ENCODE measurements around the gene CACNA2D2. TPM values are rescaled to one million over a fixed set of nuclear protein-coding genes. Genes with fewer than 3 reads are reported as not detected.

CACNA2D2 gene
- total and polyA plus RNA-seq, 2 donors (not counting 1 experiment from before 2014, with no cell fraction given), result 0.06 TPM; not detected in 1

DNA sequence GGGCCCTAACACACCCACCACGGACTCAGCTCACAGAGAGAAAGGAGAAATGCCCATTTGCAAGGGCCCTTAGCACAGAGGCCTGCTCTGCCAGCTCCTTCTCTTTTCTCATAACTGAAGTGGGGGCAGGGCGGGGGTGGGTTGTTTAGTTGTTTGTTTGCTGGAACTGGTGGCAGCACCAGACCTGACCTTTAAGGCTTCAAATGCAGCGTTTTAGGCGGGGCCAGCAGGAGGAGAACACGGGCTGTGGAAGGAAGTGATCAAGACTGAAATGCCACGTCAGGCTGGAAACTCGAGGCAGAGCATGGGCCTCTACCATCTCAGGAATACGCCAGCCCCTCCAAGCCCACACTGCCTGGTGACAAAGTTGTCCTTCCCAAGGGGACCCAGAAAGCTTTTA is 9.3 kb downstream of the CACNA2D2 start:
- Histone ChIP-seq H3K27me3 (ENCODE audit: control insufficient read depth, insufficient read depth, low read length) (no peaks in the 10 kb centered on the region), H3K79me2 (ENCODE audit: control insufficient read depth, insufficient read depth, low read length) (no peaks in the 10 kb centered on the region), H3K36me3 (ENCODE audit: control insufficient read depth, insufficient read depth, low read length) (no peaks in the 10 kb centered on the region), H3K9me3 (ENCODE audit: control insufficient read depth, insufficient read depth, low read depth, low read length) (no peaks in the 10 kb centered on the region), H3K4me3 (replicated peaks in 1 of 4; ENCODE audit: control extremely low read depth in 1 of 4, insufficient read depth in 1 of 4, low read depth in 3 of 4, low read length in 4 of 4) (no peak overlapping the region), H3K9ac (ENCODE audit: insufficient read depth, low read length) (no peak overlapping the region), H2AFZ (ENCODE audit: low read length) (no peak overlapping the region), H3K4me2 (ENCODE audit: extremely low read depth, insufficient read depth, low read length) (no peak overlapping the region), H3K4me1 (ENCODE audit: control insufficient read depth, extremely low read depth, insufficient read depth, low read length) (no peaks in the 10 kb centered on the region), H4K20me1 (ENCODE audit: control insufficient read depth, extremely low read depth, insufficient read depth, low read length) (no peaks in the 10 kb centered on the region), H3K27ac (ENCODE audit: insufficient read depth, low read length) (no peak overlapping the region)
- no peak for TF ChIP-seq EZH2 (IDR thresholded peaks at IDR 0.05; ENCODE audit: low read length, missing control alignments)
- TF ChIP-seq CTCF (conservative IDR thresholded peaks at IDR 0.05 in 1 of 2, IDR thresholded peaks at IDR 0.05 in 1 of 2; ENCODE audit: low read depth in 1 of 2, low read length in 2 of 2), result no peak
- no peak for DNase-seq (ENCODE audit: low read depth in 2 of 2)

- Histone ChIP-seq H3K27me3 (ENCODE audit: control insufficient read depth, insufficient read depth, low read length) (no peaks in the 10 kb centered on the region), H3K4me1 (ENCODE audit: control insufficient read depth, extremely low read depth, insufficient read depth, low read length) (no peaks in the 10 kb centered on the region), H3K9ac (ENCODE audit: insufficient read depth, low read length) (no peak overlapping the region), H3K4me2 (ENCODE audit: extremely low read depth, insufficient read depth, low read length) (no peak overlapping the region), H3K36me3 (ENCODE audit: control insufficient read depth, insufficient read depth, low read length) (no peaks in the 10 kb centered on the region), H3K9me3 (ENCODE audit: control insufficient read depth, insufficient read depth, low read depth, low read length) (no peaks in the 10 kb centered on the region), H4K20me1 (ENCODE audit: control insufficient read depth, extremely low read depth, insufficient read depth, low read length) (no peaks in the 10 kb centered on the region), H3K4me3 (replicated peaks in 1 of 4; ENCODE audit: control extremely low read depth in 1 of 4, insufficient read depth in 1 of 4, low read depth in 3 of 4, low read length in 4 of 4) (no peak overlapping the region), H2AFZ (ENCODE audit: low read length) (no peak overlapping the region), H3K79me2 (ENCODE audit: control insufficient read depth, insufficient read depth, low read length) (no peaks in the 10 kb centered on the region), H3K27ac (ENCODE audit: insufficient read depth, low read length) (no peak overlapping the region)
- no peak for TF ChIP-seq EZH2 (IDR thresholded peaks at IDR 0.05; ENCODE audit: low read length, missing control alignments)
- no peak for TF ChIP-seq CTCF (conservative IDR thresholded peaks at IDR 0.05 in 1 of 2, IDR thresholded peaks at IDR 0.05 in 1 of 2; ENCODE audit: low read depth in 1 of 2, low read length in 2 of 2)
- DNase-seq (ENCODE audit: low read depth in 2 of 2), result no peak
Measured at GRCh38 chr3:50493623-50494022, 9.8 kb downstream of the CACNA2D2 start.

- Histone ChIP-seq H3K9me3 (ENCODE audit: control insufficient read depth, insufficient read depth, low read depth, low read length) (no peaks in the 10 kb centered on the region), H3K79me2 (ENCODE audit: control insufficient read depth, insufficient read depth, low read length) (no peaks in the 10 kb centered on the region), H2AFZ (ENCODE audit: low read length) (no peak overlapping the region), H3K4me1 (ENCODE audit: control insufficient read depth, extremely low read depth, insufficient read depth, low read length) (no peaks in the 10 kb centered on the region), H3K4me2 (ENCODE audit: extremely low read depth, insufficient read depth, low read length) (no peak overlapping the region), H4K20me1 (ENCODE audit: control insufficient read depth, extremely low read depth, insufficient read depth, low read length) (no peaks in the 10 kb centered on the region), H3K27ac (ENCODE audit: insufficient read depth, low read length) (no peak overlapping the region), H3K9ac (ENCODE audit: insufficient read depth, low read length) (no peak overlapping the region), H3K27me3 (ENCODE audit: control insufficient read depth, insufficient read depth, low read length) (no peaks in the 10 kb centered on the region), H3K36me3 (ENCODE audit: control insufficient read depth, insufficient read depth, low read length) (no peaks in the 10 kb centered on the region), H3K4me3 (replicated peaks in 1 of 4; ENCODE audit: control extremely low read depth in 1 of 4, insufficient read depth in 1 of 4, low read depth in 3 of 4, low read length in 4 of 4) (no peak overlapping the region)
- TF ChIP-seq CTCF (conservative IDR thresholded peaks at IDR 0.05 in 1 of 2, IDR thresholded peaks at IDR 0.05 in 1 of 2; ENCODE audit: low read depth in 1 of 2, low read length in 2 of 2) (no peak), EZH2 (IDR thresholded peaks at IDR 0.05; ENCODE audit: low read length, missing control alignments) (no peak)
- no peak for DNase-seq (ENCODE audit: low read depth in 2 of 2)
Measured at GRCh38 chr3:50493086-50493485, 10.3 kb downstream of the CACNA2D2 start.

Data from fibroblast of lung (primary cell).